GM18520 (cell line): ENCODE results near the gene DOCK9.
"Not testable (repeated sequence)": the region's sequence is repeated elsewhere in the genome, so short reads cannot be mapped to it uniquely, and the experiment has no call there.

Experiments
- ATAC-seq: cut with Tn5 transposase; IDR thresholded peaks from one replicate; pipeline ENCODE4 v1.9.1; 2021; ENCODE audit not compliant: unreplicated experiment

DOCK9 gene

DNA sequence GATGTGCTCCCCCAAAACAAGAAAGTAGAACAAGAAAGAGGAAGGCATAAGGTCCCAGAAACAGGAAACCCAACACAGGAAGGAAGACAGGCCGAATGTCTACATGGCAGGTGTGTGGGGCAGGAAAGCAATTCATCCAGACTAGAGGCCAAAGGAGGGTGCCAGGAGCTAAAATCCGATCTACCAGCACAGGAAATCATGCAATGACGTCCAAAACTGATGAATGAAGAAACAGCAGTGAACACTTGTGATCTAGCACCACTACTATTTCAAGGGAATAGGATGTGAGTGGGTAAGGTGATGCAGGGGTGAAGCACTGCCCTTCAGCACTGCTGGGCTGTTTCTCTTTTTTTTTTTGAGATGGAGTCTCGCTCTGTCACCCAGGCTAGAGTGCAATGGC, 59.1 kb downstream of the DOCK9 start:
- ATAC-seq: no peak

DNA sequence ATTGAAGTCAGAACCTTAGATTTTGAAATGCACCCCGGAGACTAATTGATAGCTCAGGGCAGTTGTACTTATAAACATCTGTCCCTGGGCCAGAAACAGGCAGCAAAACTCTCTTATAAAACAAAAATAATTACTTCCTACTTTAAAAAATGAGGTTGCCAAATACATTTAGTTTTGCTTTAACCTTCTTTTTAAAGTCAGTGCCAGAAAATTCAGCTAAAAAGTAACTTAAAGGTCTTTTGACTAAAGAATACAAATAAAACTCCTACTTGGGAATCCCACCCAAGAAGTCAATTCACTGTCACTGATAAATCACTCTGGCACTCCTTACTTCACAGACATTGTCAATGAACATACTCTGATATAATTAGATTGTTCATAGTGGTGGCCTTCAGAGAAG, 60.7 kb downstream of the DOCK9 start:
- ATAC-seq: no peak

DNA sequence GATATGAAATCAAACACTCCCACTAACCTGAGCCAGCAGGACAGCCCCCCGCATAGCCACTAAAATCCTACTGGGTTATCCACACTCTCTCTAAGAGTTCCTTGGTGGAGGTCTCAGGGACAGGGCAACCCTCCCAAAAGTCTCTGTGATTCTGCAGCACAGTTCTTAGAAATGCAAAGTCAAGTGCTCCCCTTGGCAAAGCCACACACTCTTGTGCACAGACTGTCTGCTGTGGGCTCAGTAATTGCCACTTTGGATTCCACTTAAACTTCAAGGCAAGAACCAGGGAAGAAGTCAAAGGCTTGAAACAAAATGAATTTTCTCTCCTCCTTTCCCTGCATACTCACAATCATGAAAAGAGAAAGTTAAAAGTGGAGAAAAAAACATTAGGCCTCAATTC, 61.5 kb downstream of the DOCK9 start:
- no peak for ATAC-seq

DNA sequence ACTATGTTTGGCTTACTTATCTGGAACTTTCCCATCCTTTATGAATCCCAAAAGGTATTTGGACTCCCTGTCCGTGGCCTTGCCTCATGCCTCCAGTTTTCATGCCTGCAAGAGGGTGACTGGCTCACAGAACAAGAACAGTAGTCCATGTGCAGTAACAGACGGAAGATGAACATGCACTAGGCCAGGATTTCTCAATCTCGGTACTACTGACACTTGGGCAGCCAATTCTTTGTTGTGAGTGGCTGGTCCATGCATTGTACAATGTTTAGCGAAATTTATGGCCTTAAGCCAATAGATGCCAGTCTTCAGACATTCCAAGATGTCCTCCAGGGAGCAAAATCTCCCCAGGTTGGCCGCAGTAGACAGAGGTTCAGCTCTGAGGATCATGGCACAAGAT, 61.9 kb downstream of the DOCK9 start:
- ATAC-seq: no peak

DNA sequence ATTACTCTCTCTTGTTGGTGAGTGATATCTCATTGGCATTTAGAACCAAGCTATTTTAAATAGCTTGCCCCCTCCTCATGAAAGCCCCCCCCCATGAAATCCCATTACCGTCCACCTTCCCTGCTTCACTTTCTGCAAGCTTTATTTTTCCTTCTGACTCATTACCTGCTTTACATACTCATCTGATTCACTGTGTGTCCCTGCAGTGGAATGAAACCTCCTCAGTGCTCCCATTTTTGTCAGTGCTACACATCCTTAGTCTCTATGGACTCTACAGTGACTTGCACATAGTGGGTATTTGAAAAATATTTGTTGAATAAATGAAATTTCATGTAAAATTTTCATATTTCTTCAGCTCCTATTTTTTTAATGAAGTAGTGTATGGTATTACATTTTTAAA, 62.3 kb downstream of the DOCK9 start:
- ATAC-seq: no peak

DNA sequence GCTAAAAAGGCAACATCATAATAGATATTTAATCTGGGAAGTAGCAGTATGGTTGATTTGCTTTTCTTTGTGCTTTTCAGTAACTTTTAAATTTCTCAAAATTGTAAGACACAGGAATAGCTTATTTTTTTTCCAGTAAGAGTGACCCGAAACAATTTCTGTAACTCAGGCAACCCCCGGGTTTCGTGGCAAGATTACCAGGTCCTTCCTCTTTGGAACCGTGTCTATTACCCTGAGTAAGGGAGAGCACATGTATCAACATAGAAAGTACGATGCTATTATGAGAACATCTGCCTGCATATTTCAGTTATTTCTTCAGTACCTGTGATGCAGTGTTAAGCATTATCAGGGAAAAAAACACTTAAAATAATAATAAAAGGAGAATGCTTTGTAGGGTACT, 64.1 kb downstream of the DOCK9 start:
- no peak for ATAC-seq

DNA sequence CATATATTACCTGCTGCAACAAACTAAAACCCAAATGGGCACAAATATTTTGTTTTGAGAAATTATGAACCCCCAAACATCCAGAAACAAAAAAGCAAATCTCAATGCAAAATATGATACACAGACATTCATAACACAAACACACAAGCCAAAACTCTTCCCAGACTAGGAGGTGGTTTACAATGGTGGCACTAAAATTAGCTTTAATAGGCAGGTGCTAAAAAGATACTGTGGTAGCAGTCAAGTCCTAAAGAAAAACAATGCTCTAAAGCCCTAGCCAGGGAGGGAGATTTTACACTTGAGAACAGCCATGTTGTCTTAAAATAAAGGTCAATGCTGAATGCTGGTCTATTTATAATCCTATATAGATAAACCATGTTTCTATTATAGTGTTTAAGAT, 65.0 kb downstream of the DOCK9 start:
- no peak for ATAC-seq

DNA sequence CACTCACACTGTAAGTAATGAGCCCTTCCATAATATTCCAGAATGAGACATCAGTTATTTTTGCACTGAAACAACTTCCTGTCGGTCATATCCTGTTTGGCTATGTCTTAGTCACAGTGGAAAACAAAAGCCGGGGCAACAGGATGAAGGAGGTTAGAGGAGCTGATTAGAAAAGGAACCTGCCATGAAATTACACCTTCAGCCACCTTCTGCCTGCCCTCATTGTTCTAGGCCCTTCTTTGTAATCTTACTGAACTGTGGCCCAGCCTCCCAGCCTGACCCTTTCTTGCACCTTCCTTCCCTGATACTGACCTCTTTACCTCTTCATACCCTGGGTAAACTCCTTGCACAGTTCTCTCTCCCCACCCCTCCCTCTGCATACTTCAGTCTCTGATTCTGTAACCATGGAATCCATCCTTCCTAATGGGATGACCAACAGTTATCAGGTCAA, 67.3 kb downstream of the DOCK9 start:
- ATAC-seq: no peak

DNA sequence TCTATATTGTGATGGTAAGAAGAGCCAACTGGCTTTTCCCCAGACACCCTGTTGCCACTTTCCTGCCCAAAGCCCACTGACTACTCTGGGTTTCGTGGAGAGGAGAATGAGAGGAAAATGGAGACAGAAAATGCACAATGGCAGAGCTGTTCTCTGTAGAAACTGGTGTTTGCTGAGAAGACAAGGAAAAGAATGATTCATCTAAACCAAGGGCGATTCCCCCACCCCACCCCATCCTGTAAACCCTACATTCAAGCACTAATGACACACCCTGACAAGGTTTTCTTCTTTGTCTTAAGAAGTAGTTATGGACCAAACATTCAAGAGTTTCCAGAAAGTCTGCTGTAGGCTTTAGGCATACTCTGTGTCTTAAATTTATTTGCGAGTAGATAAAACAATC, 68.8 kb downstream of the DOCK9 start:
- no peak for ATAC-seq

DNA sequence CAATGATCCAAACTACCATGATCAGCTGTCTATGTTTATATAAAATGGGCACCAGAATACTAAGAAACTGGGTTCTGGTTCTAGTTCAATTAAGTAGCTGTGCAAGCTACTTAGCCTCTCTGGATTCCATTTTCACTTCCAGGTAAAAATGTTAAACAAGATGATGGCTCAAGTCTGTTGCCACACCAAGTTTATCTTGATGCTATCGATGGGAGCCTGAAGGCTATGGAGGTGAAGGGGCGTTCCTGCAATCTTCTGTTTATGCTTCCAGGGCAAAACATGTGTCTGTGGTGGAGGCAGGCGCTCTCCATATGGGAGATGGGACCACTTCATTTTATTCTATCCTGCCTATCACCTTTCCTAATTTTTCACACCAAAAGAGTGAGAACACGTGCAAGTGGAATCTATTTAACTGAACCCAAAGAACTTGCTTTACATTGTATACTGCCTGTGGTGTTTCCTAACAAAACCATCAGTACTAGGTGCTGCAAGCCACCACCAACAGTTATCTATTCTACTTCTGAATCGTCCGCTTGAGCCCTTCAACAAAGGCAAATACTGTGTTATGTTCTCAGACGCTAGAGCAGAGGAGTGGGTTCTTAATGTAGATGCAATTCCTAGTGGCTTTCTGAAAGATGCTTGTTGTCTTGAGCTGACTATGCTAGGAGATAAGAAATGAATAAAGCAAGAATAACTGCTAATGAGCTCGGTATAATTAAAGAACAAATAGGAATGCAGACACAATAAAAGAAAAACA, 70.9 kb downstream of the DOCK9 start:
- ATAC-seq: no peak

DNA sequence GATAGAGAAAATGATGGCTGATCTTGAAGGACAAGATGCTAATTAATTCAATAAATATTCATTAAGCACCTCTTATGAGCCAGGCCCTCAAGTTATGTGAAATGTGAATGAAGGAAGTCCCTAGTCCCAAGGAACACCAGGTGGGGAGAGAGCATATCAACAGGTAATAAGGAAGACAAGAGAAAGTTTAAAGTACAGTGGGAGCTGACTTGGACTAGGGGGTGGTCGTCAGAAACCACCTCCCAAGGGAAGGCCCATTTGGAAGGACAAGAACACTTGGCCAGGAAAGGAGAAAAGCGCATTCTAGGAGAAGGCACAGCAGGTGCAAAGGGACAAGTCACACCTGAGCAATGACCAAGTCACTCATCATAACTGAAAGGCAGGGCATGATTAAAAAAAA, 72.7 kb downstream of the DOCK9 start:
- no peak for ATAC-seq

DNA sequence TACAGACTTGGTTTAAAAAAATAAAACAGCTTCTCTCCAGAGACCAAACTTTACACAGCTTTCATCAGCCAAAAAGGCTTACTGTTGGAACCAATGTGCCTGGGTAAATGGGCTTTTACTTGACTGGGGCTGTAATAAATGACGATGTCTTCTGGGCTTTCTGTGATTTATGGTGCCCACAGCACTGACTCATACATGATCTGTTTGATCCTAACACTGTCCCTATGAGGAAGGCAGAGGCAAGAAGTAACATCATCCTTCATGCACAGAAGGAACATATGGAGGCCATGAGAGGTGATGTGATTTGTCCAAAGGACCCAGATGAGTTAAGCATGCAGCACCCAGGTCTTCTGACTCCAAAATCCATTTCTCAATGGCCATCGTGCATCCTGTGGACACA, 77.4 kb downstream of the DOCK9 start:
- ATAC-seq: no peak

DNA sequence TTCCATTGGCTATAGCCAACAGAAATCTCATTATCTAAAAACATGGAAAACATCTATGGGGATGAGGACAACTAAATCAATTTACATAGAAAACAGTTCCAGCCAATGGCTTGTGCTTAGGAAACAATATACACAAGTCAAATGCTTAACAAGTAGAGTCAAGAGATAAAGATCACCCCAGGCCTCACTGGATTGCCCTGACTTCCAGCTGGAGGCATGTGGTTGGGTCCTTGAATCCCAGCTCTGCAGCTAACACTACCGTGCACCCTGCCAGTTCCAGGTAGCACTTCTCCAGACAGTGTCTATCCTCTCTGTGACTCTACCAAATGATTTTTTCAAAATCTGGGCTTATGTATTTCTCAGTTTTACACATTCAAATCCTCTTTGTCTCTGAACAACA, 80.2 kb downstream of the DOCK9 start:
- no peak for ATAC-seq

DNA sequence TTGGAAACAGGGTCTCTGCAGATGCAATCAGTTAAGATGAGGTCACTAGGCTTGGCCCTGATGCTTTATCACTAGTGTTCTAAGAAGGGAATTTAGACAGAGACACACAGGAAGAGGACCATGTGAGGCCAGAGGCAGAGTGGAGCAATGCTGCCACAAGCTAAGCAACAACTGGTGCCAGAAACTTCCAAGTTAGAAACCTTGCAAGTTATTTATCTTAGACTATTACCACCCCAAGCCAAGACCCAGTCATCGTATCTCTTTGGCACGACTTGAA, 81.1 kb downstream of the DOCK9 start:
- ATAC-seq: no peak

DNA sequence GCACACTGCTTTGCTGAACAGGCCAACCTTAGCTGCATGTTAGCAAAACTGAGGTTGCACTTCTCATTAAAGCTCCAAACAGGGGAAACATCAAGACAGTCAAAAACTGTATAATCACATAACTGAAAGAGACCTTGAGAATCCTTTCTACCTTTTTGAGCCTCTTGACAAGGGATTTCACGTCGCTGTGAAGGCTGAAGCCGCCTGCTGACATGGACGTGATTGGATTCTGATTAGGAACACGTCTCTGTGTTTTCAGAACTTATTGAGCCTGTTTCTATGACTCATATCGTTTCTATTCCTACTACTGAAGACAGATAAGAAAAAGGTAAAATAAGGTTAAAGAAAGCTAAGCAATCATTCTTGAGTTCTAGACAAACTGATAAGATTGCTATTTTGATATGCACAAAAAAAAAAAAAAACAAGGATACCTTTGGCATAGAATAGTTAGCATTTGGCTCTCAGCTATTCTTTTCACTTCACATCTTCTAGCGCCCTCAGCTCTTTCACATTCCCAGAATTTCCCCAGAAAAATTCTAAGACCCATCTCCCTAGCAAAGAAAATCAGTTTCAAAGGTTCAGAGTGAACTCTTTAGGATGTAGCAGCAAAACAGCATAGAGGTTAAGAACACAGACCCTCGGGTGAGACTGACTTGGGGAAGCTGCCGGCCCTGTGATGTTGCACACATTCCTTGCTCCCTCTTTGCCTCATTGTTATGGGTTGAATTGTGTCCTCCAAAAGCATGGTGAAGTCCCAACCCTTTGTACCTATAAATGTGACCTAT, 81.6 kb downstream of the DOCK9 start:
- ATAC-seq: no peak

DNA sequence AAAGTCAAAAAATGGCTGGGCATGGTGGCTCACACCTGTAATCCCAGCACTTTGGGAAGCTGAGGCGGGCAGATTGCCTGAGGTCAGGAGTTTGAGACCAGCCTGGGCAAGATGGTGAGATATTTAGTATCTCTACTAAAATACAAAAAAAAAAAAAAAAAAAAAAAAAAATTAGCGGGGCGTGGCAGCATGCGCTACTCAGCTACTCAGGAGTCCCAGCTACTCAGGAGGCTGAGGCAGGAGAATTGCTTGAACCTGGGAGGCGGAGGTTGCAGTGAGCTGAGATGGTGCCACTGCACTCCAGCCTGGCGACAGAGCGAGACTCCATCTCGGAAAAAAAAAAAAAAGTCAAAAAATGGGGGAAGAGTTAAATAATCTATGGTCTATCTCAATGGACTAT, 83.0 kb downstream of the DOCK9 start:
- ATAC-seq: not testable (repeated sequence)

DNA sequence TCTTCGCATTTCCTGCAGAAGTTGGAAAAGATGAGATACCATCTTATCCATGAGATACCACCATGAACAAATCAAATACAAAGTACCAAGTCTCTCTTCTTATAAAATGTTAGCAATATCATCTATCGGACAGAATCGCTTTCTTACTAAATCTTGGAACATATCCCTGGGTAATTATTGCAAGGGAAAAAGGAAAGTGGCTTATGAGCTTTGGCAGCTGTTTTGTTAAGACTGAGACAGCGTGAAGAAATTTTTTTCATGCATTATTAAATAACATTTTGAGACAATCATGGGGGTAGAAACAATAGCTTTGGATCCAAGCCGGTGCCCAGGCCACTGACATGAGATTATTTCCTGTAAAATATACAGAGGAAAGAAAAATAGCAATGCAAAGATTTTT, 84.5 kb downstream of the DOCK9 start:
- ATAC-seq: no peak

DNA sequence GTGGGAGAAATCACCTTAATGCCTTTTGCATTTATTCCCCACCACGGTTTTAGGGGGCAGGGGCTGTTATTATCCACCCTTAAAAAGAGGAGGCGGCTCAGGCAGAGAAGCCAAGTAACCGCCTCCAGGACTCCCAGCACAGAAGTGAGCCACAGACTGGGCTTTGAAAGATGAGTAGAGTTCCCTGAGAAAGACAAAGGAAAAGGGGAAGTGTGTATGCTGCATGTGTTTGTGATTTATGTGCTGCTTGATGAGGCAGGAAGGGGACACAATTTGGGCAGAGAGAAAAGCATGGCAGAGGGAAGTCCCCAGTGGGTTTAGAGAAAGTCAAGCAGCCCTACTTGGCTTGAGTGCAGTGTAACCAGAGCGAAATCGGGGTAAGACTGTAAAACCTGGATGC, 85.0 kb downstream of the DOCK9 start:
- no peak for ATAC-seq

DNA sequence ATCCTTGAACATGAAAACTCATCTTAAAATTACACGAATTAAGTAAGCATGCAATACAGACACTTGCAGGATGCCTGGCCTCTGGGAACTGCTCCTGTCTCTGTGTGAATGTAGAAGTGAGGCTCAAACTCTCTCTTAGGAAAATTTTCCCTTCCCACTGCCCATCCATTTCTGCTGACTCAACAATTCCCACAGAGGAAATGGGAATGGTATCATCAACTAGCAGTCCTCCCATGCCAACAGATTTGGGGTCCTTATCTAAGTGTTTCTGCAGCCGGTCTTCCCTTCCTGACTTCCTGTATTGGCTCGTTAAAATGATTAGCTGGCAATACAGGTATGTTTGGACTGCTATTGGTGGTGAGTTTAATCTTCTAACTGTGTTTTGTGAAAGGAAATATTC, 85.8 kb downstream of the DOCK9 start:
- no peak for ATAC-seq

DNA sequence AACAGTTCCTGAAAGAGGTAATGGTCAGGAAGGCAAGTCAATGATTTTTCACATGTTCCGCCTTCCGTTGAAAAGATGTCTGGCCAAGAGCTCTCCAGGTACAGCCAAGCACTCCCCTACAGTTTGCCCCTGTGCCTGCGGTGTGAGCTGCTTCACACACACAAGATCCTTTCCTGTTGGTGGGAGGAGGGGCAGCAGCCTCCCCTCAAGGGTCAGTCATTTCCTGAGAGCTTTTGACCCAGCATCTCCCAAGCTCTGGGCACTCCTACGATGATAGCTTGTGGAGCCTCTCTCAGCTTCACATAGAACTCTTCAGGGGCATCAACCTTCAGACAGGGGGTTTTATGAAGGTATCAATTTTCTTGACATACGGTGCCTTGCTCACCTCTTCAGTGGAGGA, 86.9 kb downstream of the DOCK9 start:
- ATAC-seq: no peak

DNA sequence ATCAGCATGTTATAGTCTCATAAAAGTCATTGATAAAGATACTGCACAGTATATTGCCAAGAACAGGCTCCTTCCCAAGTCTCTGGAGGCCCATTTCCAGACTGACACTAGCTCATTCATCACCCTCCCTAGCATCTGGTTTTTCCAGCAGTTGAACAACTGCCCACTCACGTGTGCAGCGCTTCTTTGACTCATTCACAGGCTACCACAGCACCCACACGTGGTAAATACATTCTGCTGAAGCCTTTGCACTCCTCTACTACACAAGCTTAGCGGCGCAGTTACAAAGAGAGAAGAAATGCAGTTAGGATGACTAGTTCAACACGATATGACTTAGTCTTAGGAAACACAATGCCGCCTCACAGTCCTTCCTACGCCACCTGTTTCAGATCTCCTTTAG, 87.7 kb downstream of the DOCK9 start:
- no peak for ATAC-seq

DNA sequence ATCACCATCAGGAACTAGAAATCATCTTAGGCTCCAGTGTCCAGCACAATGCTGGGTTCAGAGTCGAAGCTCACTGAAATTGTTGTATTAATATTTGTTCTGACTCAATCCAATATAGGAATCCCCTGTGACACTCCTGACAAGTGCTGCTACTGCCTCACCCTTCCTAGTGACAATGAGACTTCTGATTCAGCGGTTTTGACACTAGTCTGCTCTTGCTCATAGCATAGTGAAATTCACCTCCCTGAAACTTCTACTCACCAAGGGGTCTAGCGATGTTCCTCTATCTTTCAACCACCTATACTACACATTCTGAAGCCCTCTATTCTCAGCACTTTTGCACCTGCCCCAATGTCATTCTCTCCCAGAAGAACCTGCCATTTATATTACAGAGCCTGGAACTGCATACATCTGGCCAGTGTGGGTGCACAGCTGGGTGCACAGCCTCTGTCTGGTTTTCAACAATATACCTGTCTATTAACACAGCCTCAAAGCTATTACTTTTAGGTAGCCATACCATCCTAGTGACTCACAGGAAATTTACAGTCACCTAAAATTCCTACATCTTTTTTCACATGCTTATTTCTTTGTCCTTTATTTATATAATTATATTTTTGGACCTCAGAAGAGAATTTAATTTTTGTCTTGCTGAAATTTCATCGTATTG, 88.3 kb downstream of the DOCK9 start:
- ATAC-seq: no peak
